Inflammatory macrophage treated with lipopolysaccharide for 4 hours (primary cell): ENCODE measurements around the gene NFATC4.
A peak's percentile ranks its signal among the peaks of the same experiment; 100 is the strongest.
"Not testable (repeated sequence)": the region's sequence is repeated elsewhere in the genome, so short reads cannot be mapped to it uniquely, and the experiment has no call there.

Experiments used
- DNase-seq: peaks from one replicate; pipeline ENCODE4 v3.0.0-alpha.2; 2020

Gene NFATC4

GRCh38 chr14:24367514-24368211, at the start of gene NFATC4:
Gene NFATC4, plus strand, starts transcription at chr14:24368184. Its CDS starts 157 bp downstream, at chr14:24368341.
- DNase-seq, result no peak

GRCh38 chr14:24321212-24321975, 46.6 kb upstream of the NFATC4 start:
- DNase-seq, result no peak

- no peak for DNase-seq
Observed at GRCh38 chr14:24322672-24323071, 45.3 kb upstream of the NFATC4 start.

GRCh38 chr14:24323341-24323740, 44.6 kb upstream of the NFATC4 start:
- no peak for DNase-seq

GRCh38 chr14:24324024-24324423, 44.0 kb upstream of the NFATC4 start:
- DNase-seq, result no peak

- DNase-seq, result no peak
Observed at GRCh38 chr14:24325041-24325530, 42.9 kb upstream of the NFATC4 start.

DNA sequence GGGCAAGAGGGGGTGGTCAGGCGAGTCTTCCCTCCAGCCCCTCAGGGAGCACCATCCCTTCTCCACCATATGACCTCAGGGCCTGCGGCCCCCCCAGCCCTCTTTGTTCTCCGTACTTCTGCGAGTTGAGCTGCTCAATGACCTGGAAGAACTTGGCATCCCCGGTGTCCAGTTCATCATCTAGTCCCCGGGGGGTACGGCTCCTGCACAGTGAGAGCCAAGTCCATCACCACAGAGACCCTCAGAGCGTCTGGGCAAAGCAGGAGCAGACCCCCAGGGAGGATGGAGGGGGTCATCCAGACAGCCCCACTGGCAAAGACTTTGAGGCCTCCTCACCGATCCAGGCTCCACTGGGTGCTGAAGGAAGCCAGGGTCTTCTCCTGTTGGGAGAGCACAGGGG, 42.0 kb upstream of the NFATC4 start:
- DNase-seq, result no peak

DNA sequence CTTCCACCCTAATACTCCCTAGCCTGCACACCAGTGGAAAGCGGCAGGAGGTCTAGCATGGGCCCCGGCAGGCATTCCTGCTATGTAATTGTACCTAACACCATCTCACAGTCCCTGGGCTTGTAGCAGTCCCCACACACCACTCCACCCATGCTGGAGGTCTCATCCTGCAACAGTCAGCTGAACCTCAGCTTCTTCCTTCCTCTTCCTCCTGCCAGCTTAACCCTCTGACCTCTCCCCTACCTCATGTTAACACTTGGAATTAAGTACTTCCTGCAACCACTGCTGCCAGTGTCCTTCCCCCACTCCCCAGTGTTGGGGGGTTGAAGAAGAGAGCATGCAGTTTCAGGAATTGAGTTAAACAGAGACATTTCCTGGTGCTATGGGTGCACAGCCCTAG, 40.7 kb upstream of the NFATC4 start:
- no peak for DNase-seq

- not testable (repeated sequence) for DNase-seq
Observed at GRCh38 chr14:24327914-24328313, 40.1 kb upstream of the NFATC4 start.

- no peak for DNase-seq
Observed at GRCh38 chr14:24329073-24329663, 38.8 kb upstream of the NFATC4 start.

GRCh38 chr14:24329736-24330135, 38.2 kb upstream of the NFATC4 start:
- peak; percentile 97 for DNase-seq

GRCh38 chr14:24330973-24331674, 36.9 kb upstream of the NFATC4 start:
- DNase-seq, result no peak

DNA sequence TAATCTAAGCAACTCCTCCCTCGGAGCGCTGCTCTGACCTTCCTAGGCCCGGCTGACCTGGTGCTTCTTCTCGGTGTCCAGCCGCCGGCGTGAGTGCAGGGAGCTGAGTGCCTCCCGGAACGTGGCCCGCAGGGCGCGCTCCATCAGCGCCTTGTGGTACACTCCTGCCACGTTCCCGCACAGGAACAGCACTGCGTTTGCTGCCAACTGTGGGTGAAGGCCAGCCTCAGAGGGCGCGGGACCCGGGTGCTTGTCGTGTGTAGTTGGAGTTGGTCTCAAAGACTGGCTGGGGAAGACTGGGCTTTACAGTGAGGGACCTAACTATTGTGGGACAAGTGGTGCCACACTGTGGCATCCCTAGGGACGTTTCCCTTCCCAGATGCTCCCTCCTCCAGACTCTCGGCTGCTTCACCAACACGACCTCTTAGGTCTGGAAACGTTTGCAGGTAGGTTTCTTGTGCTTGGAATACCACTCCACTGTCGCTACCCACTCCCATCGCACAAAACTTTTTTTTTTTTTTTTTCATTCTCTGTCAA, 36.2 kb upstream of the NFATC4 start:
- DNase-seq, result no peak

DNA sequence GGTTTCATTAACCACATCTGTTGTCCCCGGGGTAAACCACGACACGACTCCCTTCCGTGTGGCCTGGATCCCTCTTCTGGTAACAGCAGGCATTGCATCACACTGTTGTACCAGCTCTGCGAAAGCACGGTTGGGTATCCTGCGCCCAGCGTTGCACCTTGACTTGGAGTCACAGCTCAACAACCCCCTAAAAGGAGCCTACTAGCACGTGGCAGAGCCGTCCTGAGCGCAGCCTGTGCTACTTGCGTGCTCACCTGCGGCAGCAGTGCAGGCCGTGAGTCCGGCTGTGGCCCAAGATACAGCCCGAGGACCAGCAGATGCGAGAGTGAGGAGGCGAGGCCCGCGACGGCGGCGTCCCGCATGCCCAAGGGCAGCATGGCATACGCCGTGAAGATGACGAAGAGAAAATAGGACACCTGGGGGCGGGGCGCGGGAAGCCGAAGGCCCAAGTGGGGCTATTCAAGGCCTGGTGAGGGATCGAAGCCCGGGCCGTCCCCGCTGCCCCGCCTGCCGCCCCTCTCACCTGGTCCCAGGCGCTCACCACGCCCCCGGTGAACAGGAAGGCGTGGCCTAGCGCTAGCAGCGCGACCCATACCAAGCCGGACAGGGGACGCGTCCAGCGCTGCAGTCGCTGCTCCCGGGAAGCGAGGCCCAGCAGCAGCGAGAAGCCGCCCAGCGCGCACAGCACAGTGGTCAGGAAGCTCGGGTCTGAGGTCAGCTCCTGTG, 35.6 kb upstream of the NFATC4 start:
- peak; percentile 68 for DNase-seq

- no peak for DNase-seq
Observed at GRCh38 chr14:24334431-24335291, 33.3 kb upstream of the NFATC4 start, which contains the start of gene ADCY4. Gene ADCY4, minus strand, starts transcription at chr14:24335071. Its CDS starts 419 bp downstream, at chr14:24334652.

DNA sequence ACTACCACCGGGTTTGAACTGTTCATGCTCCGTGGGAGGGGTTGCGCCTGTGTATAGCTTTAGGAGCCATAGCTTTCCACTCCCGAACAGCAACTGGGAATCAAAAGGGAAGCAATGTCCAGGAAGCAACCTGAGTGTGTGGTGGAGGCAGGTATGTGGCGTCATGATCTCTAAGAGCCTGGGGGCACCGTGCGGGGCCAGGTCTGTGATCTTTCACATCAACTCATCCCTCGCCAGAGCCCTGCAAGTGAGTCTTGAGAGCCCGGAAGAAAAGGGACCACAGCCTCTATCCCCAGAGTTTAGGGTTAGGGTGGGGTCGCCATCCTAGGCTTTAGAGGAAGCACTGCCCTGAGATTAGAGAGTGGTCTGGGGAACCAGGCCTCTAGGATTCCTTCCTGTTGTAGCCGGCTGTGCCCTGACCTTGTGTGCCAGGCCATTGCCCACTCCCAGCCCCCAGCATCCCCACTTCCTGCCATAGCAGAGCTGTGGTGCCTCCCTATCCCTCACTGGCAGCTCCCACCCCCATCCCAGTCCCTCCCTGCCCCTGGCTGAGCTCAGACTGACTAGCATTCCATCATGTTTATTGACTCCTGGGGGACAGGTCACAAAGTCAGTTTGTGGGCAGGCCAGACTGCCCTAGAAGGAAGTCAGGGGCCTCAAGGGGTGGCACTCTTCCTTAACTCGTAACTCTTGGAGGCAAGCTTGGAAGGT, 32.4 kb upstream of the NFATC4 start:
- DNase-seq, result no peak

DNA sequence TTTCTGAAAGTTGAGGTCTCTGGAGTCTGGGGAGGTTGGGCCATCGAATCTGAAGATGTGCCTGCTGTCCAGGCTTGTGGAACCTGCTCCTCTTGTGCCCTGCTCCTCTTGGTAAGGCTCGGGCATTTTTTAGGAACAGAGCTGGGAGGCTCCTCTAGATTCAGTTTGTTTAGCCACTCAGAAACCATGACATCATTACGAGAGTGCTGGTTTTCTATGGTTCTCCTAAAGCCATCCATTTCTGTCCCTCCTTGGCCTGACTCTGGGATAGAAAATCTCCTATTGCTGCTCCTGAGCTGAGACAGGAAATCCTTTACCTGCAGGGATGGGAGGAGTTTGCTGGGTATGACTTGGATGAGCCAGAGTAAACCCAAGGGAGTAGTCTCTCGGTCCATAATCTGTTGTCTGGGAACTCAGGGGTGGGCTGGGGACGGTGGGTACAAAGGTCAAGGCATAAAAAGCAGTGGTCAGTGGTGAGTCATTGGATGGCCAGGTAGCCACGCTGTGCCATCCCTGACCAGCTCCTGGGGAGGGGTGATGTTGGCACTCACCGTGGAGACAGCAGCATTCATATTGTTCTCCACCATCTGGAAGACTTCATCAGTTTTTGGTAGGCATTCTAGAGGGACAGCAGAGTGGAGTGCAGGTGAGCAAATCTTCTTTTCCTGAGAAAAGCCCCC, 30.7 kb upstream of the NFATC4 start:
- no peak for DNase-seq

GRCh38 chr14:24337824-24338175, 30.2 kb upstream of the NFATC4 start:
- DNase-seq, result no peak

DNA sequence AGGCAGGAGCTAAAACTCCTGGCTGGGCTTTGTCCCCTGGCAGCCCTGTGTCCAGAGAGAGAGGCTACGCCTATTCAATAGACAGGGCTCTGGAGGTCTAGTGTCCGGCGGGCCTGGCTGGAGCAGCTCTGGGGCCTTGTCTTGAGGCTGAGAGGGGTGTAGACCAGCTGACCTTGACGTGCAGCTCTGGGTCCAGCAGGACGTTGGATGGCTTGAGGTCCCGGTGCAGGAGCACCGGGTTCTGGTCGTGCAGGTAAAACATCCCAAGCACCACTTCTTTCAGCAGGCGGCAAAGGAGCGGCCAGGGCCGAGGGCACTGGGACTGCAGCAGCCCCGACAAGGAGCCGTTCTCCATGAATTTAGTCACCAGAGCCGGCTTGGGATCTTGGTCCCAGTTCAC, 29.1 kb upstream of the NFATC4 start:
- no peak for DNase-seq
